H9 (cell line): Measurements from ENCODE around the gene NPIPA5. TPM values are rescaled to one million over a fixed set of nuclear protein-coding genes. Genes with fewer than 3 reads are reported as not detected.
A peak's percentile ranks its signal among the peaks of the same experiment; 100 is the strongest.
"Not testable (repeated sequence)": the region's sequence is repeated elsewhere in the genome, so short reads cannot be mapped to it uniquely, and the experiment has no call there.

Experiments used
- DNase-seq: peaks from one replicate; pipeline ENCODE4 v3.0.0-alpha.2; 2017
- H2AFZ ChIP-seq: one replicate; pipeline ENCODE4 v1.6.1; 2013; ENCODE audit warnings: mild to moderate bottlenecking, low read length, control low read depth, moderate library complexity
- H2AK5ac ChIP-seq: 2 replicates; pipeline ENCODE4 v1.6.1; 2013; ENCODE audit warnings: low read length, control low read depth, mixed read lengths; ENCODE audit not compliant: insufficient read length
- H2BK120ac ChIP-seq: one replicate; pipeline ENCODE4 v1.6.1; 2013; ENCODE audit warnings: low read depth, mild to moderate bottlenecking, low read length, control low read depth, inconsistent platforms; ENCODE audit not compliant: poor library complexity, severe bottlenecking
- H2BK12ac ChIP-seq: 2 replicates; pipeline ENCODE4 v1.6.1; 2013; ENCODE audit warnings: low read length, control low read depth, mixed read lengths, low read depth; ENCODE audit not compliant: insufficient read length
- H2BK15ac ChIP-seq: 2 replicates; pipeline ENCODE4 v1.6.1; 2013; ENCODE audit warnings: low read depth, low read length, control low read depth
- H2BK20ac ChIP-seq: one replicate; pipeline ENCODE4 v1.6.1; 2013; ENCODE audit warnings: low read depth, mild to moderate bottlenecking, low read length, control low read depth, inconsistent platforms; ENCODE audit not compliant: poor library complexity, severe bottlenecking
- H2BK5ac ChIP-seq: 2 replicates; pipeline ENCODE4 v1.6.1; 2013; ENCODE audit warnings: low read length, control low read depth, mixed read lengths; ENCODE audit not compliant: insufficient read length
- H3K14ac ChIP-seq: 2 replicates; pipeline ENCODE4 v1.6.1; 2013; ENCODE audit warnings: low read length, control low read depth; ENCODE audit not compliant: insufficient read depth
- H3K18ac ChIP-seq: 2 replicates; pipeline ENCODE4 v1.6.1; 2013; ENCODE audit warnings: low read depth, mild to moderate bottlenecking, mixed read lengths, low read length, control low read depth; ENCODE audit not compliant: insufficient read length
- H3K23ac ChIP-seq: 2 replicates; pipeline ENCODE4 v1.6.1; 2013; ENCODE audit warnings: low read length, control low read depth, mixed read lengths, low read depth; ENCODE audit not compliant: insufficient read length
- H3K23me2 ChIP-seq: 2 replicates; pipeline ENCODE4 v1.6.1; 2013; ENCODE audit warnings: low read depth, mild to moderate bottlenecking, mixed read lengths, low read length, control low read depth; ENCODE audit not compliant: insufficient read length, poor library complexity, severe bottlenecking
- H3K27ac ChIP-seq: 2 replicates; pipeline ENCODE4 v1.5.1; 2013; ENCODE audit warnings: low read length, control low read depth, mixed read lengths, low read depth; ENCODE audit not compliant: insufficient read length
- H3K27me3 ChIP-seq: 2 replicates; pipeline ENCODE4 v1.6.1; 2013; ENCODE audit warnings: low read length, control low read depth, inconsistent platforms; ENCODE audit not compliant: insufficient read depth
- H3K4ac ChIP-seq: 2 replicates; pipeline ENCODE4 v1.6.1; 2013; ENCODE audit warnings: low read depth, mild to moderate bottlenecking, control low read depth, inconsistent platforms, low read length, moderate library complexity
- H3K4me1 ChIP-seq: 2 replicates; pipeline ENCODE4 v1.6.1; 2013; ENCODE audit warnings: low read length, control low read depth, inconsistent platforms; ENCODE audit not compliant: insufficient read depth
- H3K4me2 ChIP-seq: 2 replicates; pipeline ENCODE4 v1.6.1; 2013; ENCODE audit warnings: low read length, control low read depth, mixed read lengths; ENCODE audit not compliant: insufficient read length, insufficient read depth
- H3K56ac ChIP-seq: 2 replicates; pipeline ENCODE4 v1.6.1; 2013; ENCODE audit warnings: low read depth, mild to moderate bottlenecking, mixed read lengths, low read length, control low read depth; ENCODE audit not compliant: insufficient read length
- H3K79me1 ChIP-seq: 2 replicates; pipeline ENCODE4 v1.6.1; 2013; ENCODE audit warnings: low read depth, mild to moderate bottlenecking, moderate library complexity, low read length, control low read depth, inconsistent platforms; ENCODE audit not compliant: insufficient read depth, poor library complexity, severe bottlenecking
- H3K79me2 ChIP-seq: 2 replicates; pipeline ENCODE4 v1.6.1; 2013; ENCODE audit warnings: low read length, control low read depth, inconsistent platforms; ENCODE audit not compliant: insufficient read depth
- H3K9ac ChIP-seq: 2 replicates; pipeline ENCODE4 v1.6.1; 2013; ENCODE audit warnings: low read length, control low read depth, mixed read lengths; ENCODE audit not compliant: insufficient read length; ENCODE audit errors: extremely low read depth
- H3K9me3 ChIP-seq: one replicate; pipeline ENCODE4 v1.6.1; 2013; ENCODE audit warnings: low read depth, low read length, inconsistent platforms; ENCODE audit not compliant: control insufficient read depth
- H3T11ph ChIP-seq: one replicate; pipeline ENCODE4 v1.6.1; 2013; ENCODE audit warnings: mild to moderate bottlenecking, low read length, control low read depth, inconsistent platforms
- H4K20me1 ChIP-seq: one replicate; pipeline ENCODE4 v1.6.1; 2013; ENCODE audit not compliant: control insufficient read depth, insufficient read length, insufficient read depth
- H4K5ac ChIP-seq: 2 replicates; pipeline ENCODE4 v1.6.1; 2013; ENCODE audit warnings: low read depth, mild to moderate bottlenecking, mixed read lengths, low read length, control low read depth; ENCODE audit not compliant: insufficient read length
- H4K8ac ChIP-seq: replicated peaks from 2 replicates; pipeline ENCODE4 v1.6.1; 2013; ENCODE audit warnings: low read length, control low read depth, mixed read lengths, low read depth; ENCODE audit not compliant: insufficient read length
- H4K91ac ChIP-seq: 2 replicates; pipeline ENCODE4 v1.6.1; 2013; ENCODE audit warnings: low read depth, mild to moderate bottlenecking, moderate library complexity, mixed read lengths, low read length, control low read depth; ENCODE audit not compliant: insufficient read length
- H3K27ac Mint-ChIP-seq, 3 experiments: 2 replicates in 2 of 3; 3 replicates in 1 of 3; pipeline ENCODE4 v1.8.0; 2020 to 2021; ENCODE audit warnings: mixed read lengths in 3 of 3, mild to moderate bottlenecking in 1 of 3, moderate library complexity in 1 of 3
- H3K27me3 Mint-ChIP-seq: 2 replicates; pipeline ENCODE4 v1.8.0; 2021; ENCODE audit warnings: low read depth, mild to moderate bottlenecking, moderate library complexity, mixed read lengths
- H3K36me3 Mint-ChIP-seq, 3 experiments: 2 replicates in 2 of 3; 3 replicates in 1 of 3; pipeline ENCODE4 v1.8.0; 2020 to 2021; ENCODE audit warnings: low read depth in 3 of 3, mixed read lengths in 3 of 3; ENCODE audit not compliant: insufficient read depth in 1 of 3
- H3K4me1 Mint-ChIP-seq, 2 experiments: 2 replicates each; pipeline ENCODE4 v1.8.0; 2020; ENCODE audit warnings: mixed read lengths in 2 of 2
- H3K4me3 Mint-ChIP-seq, 2 experiments: 2 replicates in 1 of 2; 3 replicates in 1 of 2; pipeline ENCODE4 v1.8.0; 2020 to 2021; ENCODE audit warnings: mild to moderate bottlenecking in 2 of 2, mixed read lengths in 2 of 2, moderate library complexity in 1 of 2
- H3K9me3 Mint-ChIP-seq, 2 experiments: 2 replicates in 1 of 2; 3 replicates in 1 of 2; pipeline ENCODE4 v1.8.0; 2020; ENCODE audit warnings: mild to moderate bottlenecking in 2 of 2, mixed read lengths in 2 of 2, moderate library complexity in 1 of 2
- WGBS: extraction: QIAGEN DNeasy Blood & Tissue Kit; methylation state at CpG from one replicate; pipeline ENCODE4 v1.1.7; 2013; ENCODE audit warnings: missing lambda C conversion rate, low lambda C conversion rate, mixed read lengths; ENCODE audit not compliant: insufficient read length; ENCODE audit errors: extremely low coverage; 5-methylcytosine and 5-hydroxymethylcytosine counted together
- total RNA-seq: library from RNA; stranded (reverse); gene quantifications from 2 replicates; pipeline ENCODE4 v1.2.1, GENCODE V29; 2021
- TF ChIP-seq, protein P1 (sequence below): fragments of 200-600 bp; sonication (generic); conservative IDR thresholded peaks from 3 replicates; pipeline ENCODE4 v1.8.0; 2021; ENCODE audit warnings: antibody characterized with exemption, mild to moderate bottlenecking

NPIPA5 gene
- total RNA-seq, 1 experiment from 2014 or later = 5.2 TPM

DNA sequence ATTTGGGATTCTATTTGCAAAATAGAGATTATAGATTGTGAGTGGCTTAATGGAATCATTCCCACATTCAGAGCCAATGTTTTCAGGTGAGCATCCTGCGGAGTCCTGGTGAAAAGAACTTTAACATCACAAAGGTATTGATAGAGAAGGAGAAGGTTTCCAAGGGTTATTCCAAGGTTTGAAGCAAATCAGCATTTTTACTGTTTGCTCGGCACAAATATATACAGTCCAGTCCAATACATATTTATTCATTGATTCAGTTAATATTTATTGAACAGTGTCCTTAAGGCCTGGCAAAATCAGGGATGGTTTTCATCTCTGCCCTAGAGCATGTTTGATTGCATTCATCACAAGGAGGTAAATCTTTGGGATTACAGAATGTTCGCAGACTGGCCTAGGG, 23.9 kb upstream of the NPIPA5 start:
- Histone ChIP-seq H3K18ac (no peak overlapping the region), H3K9me3 (no peaks in the 10 kb centered on the region), H2BK12ac (no peak overlapping the region), H2AFZ (no peak overlapping the region), H2BK5ac (no peak overlapping the region), H3K14ac (no peak overlapping the region), H3K23ac (no peak overlapping the region), H3K4me2 (no peak overlapping the region), H4K5ac (no peak overlapping the region), H3K4me1 (peaks cover 8% of the 10 kb centered on the region; the same call in 1 of the 2 replicates), H3K23me2 (no peaks in the 10 kb centered on the region), H4K8ac (no peak overlapping the region), H3T11ph (no peak overlapping the region), H2BK20ac (no peak overlapping the region), H3K56ac (no peak overlapping the region), H3K4ac (no peak overlapping the region), H3K79me1 (no peaks in the 10 kb centered on the region), H2BK15ac (no peak overlapping the region), H3K79me2 (no peaks in the 10 kb centered on the region), H2BK120ac (no peak overlapping the region), H2AK5ac (no peak overlapping the region), H3K27me3 (no peaks in the 10 kb centered on the region), H4K91ac (no peak overlapping the region), H3K9ac (no peak overlapping the region), H4K20me1 (no peaks in the 10 kb centered on the region), H3K27ac (no peak overlapping the region)
- Mint-ChIP-seq H3K4me1 (peaks cover 29 to 40% of the 10 kb centered on the region in 2 experiments), H3K4me3 (no peak overlapping the region; a peak in 1 of 5 replicates), H3K9me3 (no peaks in the 10 kb centered on the region), H3K27me3 (no peaks in the 10 kb centered on the region), H3K36me3 (peaks cover 0 to 5% (median 0%) of the 10 kb centered on the region in 3 experiments; a peak in 1 of 7 replicates), H3K27ac (peak overlapping the region in 2 of 3 experiments; percentile 25 to 91; a peak in 3 of 7 replicates)
- no peak for DNase-seq
- no CpG with 5 or more reads among the region's 3 CpGs for WGBS
- TF ChIP-seq, protein P1, sequence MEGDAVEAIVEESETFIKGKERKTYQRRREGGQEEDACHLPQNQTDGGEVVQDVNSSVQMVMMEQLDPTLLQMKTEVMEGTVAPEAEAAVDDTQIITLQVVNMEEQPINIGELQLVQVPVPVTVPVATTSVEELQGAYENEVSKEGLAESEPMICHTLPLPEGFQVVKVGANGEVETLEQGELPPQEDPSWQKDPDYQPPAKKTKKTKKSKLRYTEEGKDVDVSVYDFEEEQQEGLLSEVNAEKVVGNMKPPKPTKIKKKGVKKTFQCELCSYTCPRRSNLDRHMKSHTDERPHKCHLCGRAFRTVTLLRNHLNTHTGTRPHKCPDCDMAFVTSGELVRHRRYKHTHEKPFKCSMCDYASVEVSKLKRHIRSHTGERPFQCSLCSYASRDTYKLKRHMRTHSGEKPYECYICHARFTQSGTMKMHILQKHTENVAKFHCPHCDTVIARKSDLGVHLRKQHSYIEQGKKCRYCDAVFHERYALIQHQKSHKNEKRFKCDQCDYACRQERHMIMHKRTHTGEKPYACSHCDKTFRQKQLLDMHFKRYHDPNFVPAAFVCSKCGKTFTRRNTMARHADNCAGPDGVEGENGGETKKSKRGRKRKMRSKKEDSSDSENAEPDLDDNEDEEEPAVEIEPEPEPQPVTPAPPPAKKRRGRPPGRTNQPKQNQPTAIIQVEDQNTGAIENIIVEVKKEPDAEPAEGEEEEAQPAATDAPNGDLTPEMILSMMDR = no peak

DNA sequence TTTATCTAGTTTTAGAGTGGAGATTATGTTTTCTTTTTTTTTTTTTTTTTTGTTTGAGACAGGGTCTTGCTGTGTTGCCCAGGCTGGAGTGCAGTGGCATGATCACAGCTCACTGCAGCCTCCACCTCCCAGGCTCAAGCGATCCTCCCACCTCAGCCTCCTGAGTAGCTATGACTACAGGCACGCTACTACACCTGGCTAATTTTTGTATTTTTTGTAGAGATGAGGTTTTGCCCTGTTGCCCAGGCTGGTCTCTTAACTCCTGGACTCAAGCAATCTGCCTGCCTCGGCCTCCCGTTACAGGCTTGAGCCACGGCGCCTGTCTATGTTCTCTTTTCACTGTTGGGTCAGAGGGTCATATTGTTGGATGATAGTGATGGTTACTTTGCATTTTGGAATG, 22.2 kb upstream of the NPIPA5 start:
- H4K8ac ChIP-seq, H3T11ph ChIP-seq, H2AFZ ChIP-seq, DNase-seq, H4K20me1 ChIP-seq, H2BK12ac ChIP-seq, H3K79me2 ChIP-seq, H3K23ac ChIP-seq, H3K18ac ChIP-seq, H3K9ac ChIP-seq, H4K91ac ChIP-seq, H3K56ac ChIP-seq, H3K14ac ChIP-seq, H3K23me2 ChIP-seq, H2BK15ac ChIP-seq, H2BK5ac ChIP-seq, H3K4ac ChIP-seq, H2AK5ac ChIP-seq, H3K4me2 ChIP-seq, H3K4me1 ChIP-seq, H2BK120ac ChIP-seq, H3K27me3 Mint-ChIP-seq, H3K36me3 Mint-ChIP-seq, H2BK20ac ChIP-seq, H3K79me1 ChIP-seq, H3K27me3 ChIP-seq, H3K4me3 Mint-ChIP-seq, H3K9me3 Mint-ChIP-seq, H3K9me3 ChIP-seq, H4K5ac ChIP-seq, H3K27ac ChIP-seq: not testable (repeated sequence)
- peak overlapping the region in 1 of 3 experiments; percentile 31; a peak in 2 of 7 replicates for H3K27ac Mint-ChIP-seq
- no CpG with 5 or more reads among the region's 6 CpGs for WGBS
- H3K4me1 Mint-ChIP-seq = peaks cover 36 to 49% of the 10 kb centered on the region in 2 experiments
